Left renal cortex interstitium (tissue), 4 donors: Measurements from ENCODE around the gene BCL7A. TPM values are rescaled to one million over a fixed set of nuclear protein-coding genes. Genes with fewer than 3 reads are reported as not detected.
"Not testable (repeated sequence)": the region's sequence is repeated elsewhere in the genome, so short reads cannot be mapped to it uniquely, and the experiment has no call there.

Experiments used
- DNase-seq, 4 donors: peaks; one replicate each; pipeline ENCODE4 v3.0.0-alpha.2; 2013; ENCODE audit warnings: low read depth in 4 of 4, low spot score in 2 of 4, missing footprints in 1 of 4
- polyA plus RNA-seq, 4 donors: library from polyadenylated mRNA; unstranded; fragments of 120-200 nt; gene quantifications; one replicate each; pipeline ENCODE4 v1.2.1, GENCODE V29; 2013; ENCODE audit not compliant: insufficient read length in 4 of 4

Gene BCL7A
- polyA plus RNA-seq, 4 donors = 35.0 to 42.9 (median 38.4) TPM

GRCh38 chr12:122050706-122051105 is 29.0 kb downstream of the BCL7A start:
- no peak for DNase-seq

DNA sequence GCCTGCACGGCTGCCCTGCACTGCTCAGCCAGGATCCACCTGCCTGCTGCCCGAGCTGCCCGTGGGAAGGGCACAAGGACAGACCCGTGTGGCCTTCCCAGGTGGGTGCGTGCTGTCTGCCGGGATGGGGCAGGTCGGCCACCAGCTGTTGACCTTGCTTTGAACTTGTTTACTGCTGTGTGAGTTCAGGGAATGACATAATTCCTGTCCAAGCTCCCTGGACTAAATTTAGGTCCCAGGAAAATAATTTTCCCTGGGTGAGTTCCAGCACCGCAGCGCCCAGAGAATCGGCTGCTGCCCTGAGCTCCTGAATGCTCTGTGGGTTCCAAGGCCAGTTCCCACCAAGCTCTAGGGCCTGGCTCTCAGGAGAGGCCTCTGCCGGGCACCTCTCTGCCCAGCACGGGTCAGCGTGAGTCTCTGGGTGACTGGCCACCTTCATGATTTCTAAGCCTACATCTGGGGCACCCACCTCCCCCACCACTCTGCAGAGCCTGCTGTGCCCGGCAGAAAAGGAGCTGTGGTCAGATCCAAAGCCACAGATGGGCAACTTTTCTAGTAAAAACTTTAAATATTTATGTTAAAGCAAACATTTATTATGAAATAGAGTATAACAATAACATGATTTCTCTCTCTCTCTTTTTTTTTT is 29.7 kb downstream of the BCL7A start:
- no peak for DNase-seq

GRCh38 chr12:122052285-122052684 is 30.6 kb downstream of the BCL7A start:
- no peak for DNase-seq

- DNase-seq = no peak
Measured at GRCh38 chr12:122054842-122055520, 33.3 kb downstream of the BCL7A start.

GRCh38 chr12:122056406-122056805 is 34.7 kb downstream of the BCL7A start:
- DNase-seq = not testable (repeated sequence)

- DNase-seq = no peak
Measured at GRCh38 chr12:122057007-122057735, 35.5 kb downstream of the BCL7A start.

- no peak for DNase-seq
Measured at GRCh38 chr12:122057769-122058168, 36.1 kb downstream of the BCL7A start.

- no peak for DNase-seq
Measured at GRCh38 chr12:122058549-122059149, 37.0 kb downstream of the BCL7A start.

DNA sequence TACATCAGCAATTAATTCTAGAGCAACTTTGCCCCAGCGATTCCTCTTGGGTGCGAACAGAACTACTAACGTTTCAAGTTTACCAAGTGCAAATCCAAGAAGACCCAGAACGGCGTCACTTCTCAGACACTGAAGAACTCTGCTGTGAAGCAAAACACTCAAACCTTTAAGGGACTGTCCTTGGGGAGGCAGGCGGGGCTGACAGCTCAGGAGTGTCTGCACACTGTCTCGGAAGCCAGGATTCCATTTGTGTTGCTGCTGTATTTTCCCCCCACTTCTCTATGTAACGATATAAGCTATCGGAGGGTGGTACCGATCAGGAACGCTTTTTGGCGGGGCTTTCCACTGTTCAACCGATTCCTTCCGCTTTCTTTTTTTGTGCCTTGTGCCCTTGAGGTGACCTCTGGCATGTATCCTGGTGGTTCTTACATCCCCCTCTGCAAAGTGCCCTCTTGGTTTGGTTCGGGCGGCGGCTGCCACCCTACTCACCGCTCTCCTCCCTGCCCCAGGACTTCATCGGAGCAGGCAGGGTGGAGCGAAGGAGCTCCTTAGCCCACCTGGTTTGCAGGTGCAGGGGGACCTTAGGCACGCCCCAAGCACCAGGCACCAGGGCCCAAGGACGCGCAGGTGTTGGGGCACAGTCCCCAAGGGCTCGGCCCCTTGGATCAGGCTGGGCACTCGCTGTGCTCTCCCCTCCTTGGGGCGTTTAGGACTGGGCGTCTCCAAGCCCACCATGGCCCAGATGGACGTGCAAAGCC is 37.7 kb downstream of the BCL7A start:
- no peak for DNase-seq

DNA sequence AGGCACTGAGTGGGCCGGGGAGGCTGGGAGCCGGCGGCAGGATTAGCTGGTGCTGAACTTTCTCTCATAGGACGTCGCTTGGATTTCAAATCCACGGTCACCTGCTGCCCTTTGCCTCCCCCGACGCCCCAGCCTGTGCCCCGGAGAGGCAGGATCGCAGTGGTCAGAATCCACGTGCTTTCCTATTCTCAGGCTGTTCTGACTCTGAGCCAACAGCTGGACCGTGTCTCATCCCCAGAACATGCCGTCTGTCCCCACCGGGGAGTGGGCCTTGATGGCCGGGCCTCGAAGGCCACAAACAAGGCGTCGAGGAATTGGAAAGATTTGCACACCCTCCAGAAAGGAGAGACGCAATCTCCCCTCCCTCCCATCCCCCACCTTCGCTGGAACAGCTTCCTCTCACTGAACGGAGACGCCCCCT is 38.4 kb downstream of the BCL7A start:
- no peak for DNase-seq

GRCh38 chr12:122061253-122061652 is 39.6 kb downstream of the BCL7A start:
- DNase-seq = no peak

GRCh38 chr12:122062832-122063693 is 41.4 kb downstream of the BCL7A start:
- DNase-seq = no peak

- no peak for DNase-seq
Measured at GRCh38 chr12:122063694-122064024, 42.0 kb downstream of the BCL7A start.

DNA sequence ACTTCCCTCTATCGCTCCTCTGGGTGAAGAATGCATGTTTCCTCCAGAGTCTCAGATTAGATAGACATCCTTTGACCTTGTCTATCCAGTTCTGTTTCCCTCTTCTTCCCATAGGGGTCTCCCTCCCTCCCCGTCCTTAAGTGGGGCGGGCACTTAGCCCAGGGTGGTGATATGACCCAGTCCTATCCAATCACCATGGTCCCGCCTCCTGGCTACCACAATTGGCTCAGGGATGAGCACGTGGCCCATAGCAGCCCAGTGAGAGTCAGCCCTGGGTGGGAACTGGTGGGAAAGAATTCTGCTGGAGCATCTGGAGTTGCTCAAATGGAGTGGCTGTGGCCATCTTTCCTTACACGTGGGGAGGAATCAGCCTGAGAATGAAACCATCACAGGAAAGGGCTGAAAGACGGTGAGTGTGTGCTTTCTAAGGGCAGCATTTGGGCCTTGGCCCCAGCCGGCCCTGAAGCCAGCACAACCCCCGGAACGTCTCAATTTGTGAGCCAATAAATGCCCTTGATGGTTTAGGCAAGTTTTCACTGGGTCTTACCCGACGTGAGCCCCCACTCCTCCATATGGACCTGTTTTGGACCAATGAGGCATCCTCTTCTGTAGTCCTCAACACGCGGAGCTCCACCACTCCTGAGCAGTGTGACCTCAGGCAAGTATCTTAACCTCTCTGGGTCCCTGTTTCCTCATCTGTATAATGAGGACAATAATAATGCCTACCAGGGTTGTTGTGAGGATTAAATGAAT is 42.5 kb downstream of the BCL7A start:
- peak in 1 of 4 donors; percentile 87 for DNase-seq

DNA sequence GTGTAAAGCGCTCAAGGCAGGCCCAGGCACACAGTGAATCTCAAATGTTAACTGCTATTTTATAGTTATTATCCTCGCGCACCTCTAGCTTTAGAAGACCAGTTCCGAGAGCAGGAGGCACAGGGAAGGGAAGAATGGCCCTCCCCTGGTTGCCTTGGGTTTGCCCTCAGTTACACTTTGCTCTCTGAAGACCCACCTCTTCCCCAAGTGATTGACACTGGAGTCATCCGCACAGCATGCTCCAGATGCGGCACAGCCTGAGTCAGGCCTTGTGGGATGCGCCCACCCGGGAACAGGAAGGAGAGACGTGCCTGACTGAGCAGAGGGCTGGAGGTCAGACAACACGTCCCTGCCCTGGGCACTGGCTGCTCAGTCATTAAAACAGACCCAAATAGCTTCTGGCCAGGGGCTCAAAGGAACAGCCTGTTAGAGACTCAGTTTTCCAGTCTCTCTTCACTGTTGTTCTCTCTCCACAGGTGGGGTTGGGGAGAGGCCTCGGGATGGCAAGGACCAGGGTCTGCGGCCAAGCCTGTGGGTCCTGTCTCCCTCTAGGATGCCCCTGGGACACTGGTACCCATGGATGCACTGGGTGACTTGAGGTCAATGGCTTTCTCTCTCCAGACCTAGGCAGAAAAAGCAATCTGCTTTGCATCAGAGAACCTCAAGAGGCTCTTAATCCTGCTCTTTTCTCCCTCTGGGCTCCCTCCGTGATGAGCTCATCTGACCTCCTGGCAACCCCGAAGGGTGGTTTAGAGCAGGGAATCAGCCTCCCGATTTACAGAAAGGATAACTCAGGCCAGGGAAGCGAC is 43.3 kb downstream of the BCL7A start:
- no peak for DNase-seq

GRCh38 chr12:122067548-122067947 is 45.9 kb downstream of the BCL7A start:
- DNase-seq = no peak

GRCh38 chr12:122067966-122068365 is 46.3 kb downstream of the BCL7A start:
- DNase-seq = no peak
